HEK293T (cell line): Measurements from ENCODE around the gene RGS7.

ENCODE experiments used
- BHLHE40 ChIP-seq: fragments of 450-650 bp; IDR thresholded peaks from 2 replicates; pipeline ENCODE4 v1.6.1; 2016; ENCODE audit warnings: mild to moderate bottlenecking, moderate library complexity, borderline replicate concordance
- FOXM1 ChIP-seq: fragments of 450-650 bp; IDR thresholded peaks from 2 replicates; pipeline ENCODE4 v1.6.1; 2017; ENCODE audit warnings: mild to moderate bottlenecking, borderline replicate concordance
- L3MBTL2 ChIP-seq: fragments of 450-650 bp; conservative IDR thresholded peaks from 2 replicates; pipeline ENCODE4 v1.6.1; 2016; ENCODE audit warnings: mild to moderate bottlenecking
- SUZ12 ChIP-seq: fragments of 450-650 bp; IDR thresholded peaks from 2 replicates; pipeline ENCODE4 v1.6.1; 2016; ENCODE audit warnings: mild to moderate bottlenecking
- TARDBP ChIP-seq: fragments of 450-650 bp; IDR thresholded peaks from 2 replicates; pipeline ENCODE4 v1.6.1; 2016
- TF ChIP-seq, protein P1 (sequence below): fragments of 450-650 bp; IDR thresholded peaks from 2 replicates; pipeline ENCODE4 v1.6.1; 2016

DNA sequence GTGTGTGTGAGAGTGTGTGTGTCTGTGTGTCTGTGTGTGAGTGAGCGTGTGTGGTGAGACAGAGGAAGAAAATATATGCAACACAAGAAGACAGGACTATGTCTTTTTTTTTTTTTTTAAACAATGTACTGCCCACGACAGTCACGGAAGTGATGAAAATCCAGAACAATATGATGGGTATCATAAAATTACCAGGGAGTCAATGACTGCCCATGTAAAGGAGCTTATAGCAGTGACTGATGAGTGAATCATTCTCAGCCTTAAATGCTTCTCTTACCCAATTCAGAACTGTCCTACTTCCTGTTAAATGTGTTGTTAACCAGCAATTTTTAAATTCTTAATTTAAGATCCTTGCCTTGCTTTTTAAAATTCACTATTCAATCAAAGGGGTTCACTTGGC lies 46.6 kb downstream of the RGS7 start:
- TF ChIP-seq, protein P1, sequence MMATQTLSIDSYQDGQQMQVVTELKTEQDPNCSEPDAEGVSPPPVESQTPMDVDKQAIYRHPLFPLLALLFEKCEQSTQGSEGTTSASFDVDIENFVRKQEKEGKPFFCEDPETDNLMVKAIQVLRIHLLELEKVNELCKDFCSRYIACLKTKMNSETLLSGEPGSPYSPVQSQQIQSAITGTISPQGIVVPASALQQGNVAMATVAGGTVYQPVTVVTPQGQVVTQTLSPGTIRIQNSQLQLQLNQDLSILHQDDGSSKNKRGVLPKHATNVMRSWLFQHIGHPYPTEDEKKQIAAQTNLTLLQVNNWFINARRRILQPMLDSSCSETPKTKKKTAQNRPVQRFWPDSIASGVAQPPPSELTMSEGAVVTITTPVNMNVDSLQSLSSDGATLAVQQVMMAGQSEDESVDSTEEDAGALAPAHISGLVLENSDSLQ = no peak
- TF ChIP-seq L3MBTL2 (no peak), BHLHE40 (no peak), FOXM1 (no peak), TARDBP (no peak), SUZ12 (no peak)
